Measurements from ENCODE around the gene ZKSCAN5. TPM values are rescaled to one million over a fixed set of nuclear protein-coding genes. Genes with fewer than 3 reads are reported as not detected.

ZKSCAN5 gene
- total and polyA plus RNA-seq, 8 donors: 1.4 to 4.1 (median 2.4) TPM

GRCh38 chr7:99493823-99494222, 10.6 kb upstream of the ZKSCAN5 start:
- H3K9me3 ChIP-seq: no peaks in the 10 kb centered on the region
- intact Hi-C loops (cut with DNase I): no loop called here
- WGBS, 2 donors: 96 to 98% methylated on average over 6 of the region's 6 CpGs

GRCh38 chr7:99497766-99498545, 6.5 kb upstream of the ZKSCAN5 start:
- DNase-seq (no peak), ATAC-seq (no peak), FAIRE-seq (no peak)
- no peak overlapping the region for H3K27ac ChIP-seq
- no peaks in the 10 kb centered on the region for H3K9me3 ChIP-seq
- TF ChIP-seq CTCF (IDR thresholded peaks at IDR 0.05): no peak
- H3K4me1 ChIP-seq: peaks cover 0 to 15% (median 13%) of the 10 kb centered on the region in 3 donors
- H3K27me3 ChIP-seq: no peaks in the 10 kb centered on the region
- intact Hi-C loops (cut with DNase I): no loop called here
- peak overlapping the region; percentile 14 to 82 (median 76) for H3K4me3 ChIP-seq
- 71 to 80% methylated on average over 6 of the region's 6 CpGs for WGBS, 2 donors
- peaks cover 12 to 19% (median 12%) of the 10 kb centered on the region in 3 donors for H3K36me3 ChIP-seq

More at GRCh38 chr7:99493823-99494222, 10.6 kb upstream of the ZKSCAN5 start:
- Histone ChIP-seq H3K27me3 (no peaks in the 10 kb centered on the region), H3K36me3 (peaks cover 12 to 26% (median 12%) of the 10 kb centered on the region in 3 donors), H3K4me1 (peaks cover 0 to 13% (median 11%) of the 10 kb centered on the region in 3 donors), H3K27ac (no peak overlapping the region), H3K4me3 (no peak overlapping the region)
- DNase-seq: no peak
- no peak for TF ChIP-seq CTCF (IDR thresholded peaks at IDR 0.05)
- FAIRE-seq: no peak
- ATAC-seq: no peak

- ATAC-seq (no peak), FAIRE-seq (no peak), DNase-seq (no peak)
- TF ChIP-seq CTCF (IDR thresholded peaks at IDR 0.05): no peak
- no peaks in the 10 kb centered on the region for H3K27me3 ChIP-seq
- H3K4me3 ChIP-seq: peak overlapping the region; percentile 14 to 82 (median 76)
- H3K36me3 ChIP-seq: peaks cover 9 to 13% (median 9%) of the 10 kb centered on the region in 3 donors
- no peaks in the 10 kb centered on the region for H3K9me3 ChIP-seq
- H3K4me1 ChIP-seq: peaks cover 0 to 15% (median 13%) of the 10 kb centered on the region in 3 donors
- 57 to 62% methylated on average over 11 of the region's 11 CpGs for WGBS, 2 donors
- no peak overlapping the region for H3K27ac ChIP-seq
- intact Hi-C loops (cut with DNase I): no loop called here
Measured at GRCh38 chr7:99498546-99498944, 5.9 kb upstream of the ZKSCAN5 start.

GRCh38 chr7:99499371-99499720, 5.1 kb upstream of the ZKSCAN5 start:
- Histone ChIP-seq H3K27me3 (no peaks in the 10 kb centered on the region), H3K36me3 (peaks cover 1 to 5% (median 1%) of the 10 kb centered on the region in 3 donors), H3K4me1 (peaks cover 0 to 15% (median 13%) of the 10 kb centered on the region in 3 donors), H3K9me3 (no peaks in the 10 kb centered on the region), H3K4me3 (peak overlapping the region; percentile 70 to 82 (median 82)), H3K27ac (peak overlapping the region; percentile 75 to 92 (median 86))
- intact Hi-C loops (cut with DNase I): no loop called here
- TF ChIP-seq CTCF (IDR thresholded peaks at IDR 0.05): no peak
- WGBS, 2 donors: 0 to 2% methylated on average over 14 of the region's 14 CpGs
- FAIRE-seq: no peak
- peak in 3 of 4 donors; percentile 15 to 52 (median 25) for ATAC-seq
- DNase-seq: no peak

Measured in pancreas (tissue), 10 donors.